T-helper 2 cell treated with Interferon-gamma antibody and Interleukin-4, amounts not matched to agents 5 μg/mL and 100 μg/mL, for 36 hours (primary cell): ENCODE results near the gene DIP2C.
"Not testable (repeated sequence)": the region's sequence is repeated elsewhere in the genome, so short reads cannot be mapped to it uniquely, and the experiment has no call there.

Experiments
- DNase-seq: peaks from one replicate; pipeline ENCODE4 v3.0.0; 2021; ENCODE audit warnings: low spot score
- H3K27ac Mint-ChIP-seq: one replicate; pipeline ENCODE4 v1.8.0; 2021; ENCODE audit warnings: mild to moderate bottlenecking, mixed read lengths
- H3K27me3 Mint-ChIP-seq: one replicate; pipeline ENCODE4 v1.8.0; 2021; ENCODE audit warnings: low read depth, mixed read lengths
- H3K36me3 Mint-ChIP-seq: one replicate; pipeline ENCODE4 v1.8.0; 2021; ENCODE audit warnings: low read depth, mixed read lengths
- H3K4me1 Mint-ChIP-seq: one replicate; pipeline ENCODE4 v1.8.0; 2021; ENCODE audit warnings: low read depth, mixed read lengths
- H3K4me3 Mint-ChIP-seq: one replicate; pipeline ENCODE4 v1.8.0; 2022; ENCODE audit warnings: mild to moderate bottlenecking, moderate library complexity, mixed read lengths
- H3K9me3 Mint-ChIP-seq: one replicate; pipeline ENCODE4 v1.8.0; 2021; ENCODE audit warnings: mixed read lengths

Gene DIP2C

GRCh38 chr10:712575-712974, 23.1 kb upstream of the DIP2C start:
- Mint-ChIP-seq H3K4me1 (no peaks in the 10 kb centered on the region), H3K27ac (no peak overlapping the region), H3K9me3 (no peaks in the 10 kb centered on the region), H3K27me3 (peaks cover 13% of the 10 kb centered on the region), H3K36me3 (no peaks in the 10 kb centered on the region), H3K4me3 (no peak overlapping the region)
- no peak for DNase-seq

DNA sequence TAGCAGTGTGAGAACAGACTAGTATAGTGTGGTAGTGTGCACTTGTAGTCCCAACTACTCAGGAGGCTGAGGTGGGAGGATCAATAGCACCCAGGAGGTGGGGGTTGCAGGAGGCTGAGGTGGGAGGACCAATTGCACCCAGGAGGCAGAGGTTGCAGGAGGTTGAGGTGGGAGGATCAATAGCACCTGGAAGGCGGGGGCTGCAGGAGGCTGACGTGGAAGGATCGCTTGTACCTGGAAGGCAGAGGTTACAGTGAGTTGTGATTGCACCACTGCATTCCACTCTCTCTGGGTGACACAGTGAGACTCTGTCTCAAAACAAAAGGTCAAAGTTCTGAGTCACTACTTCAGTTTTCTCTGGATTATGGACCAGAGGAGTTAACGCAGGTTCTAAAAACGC, 22.6 kb upstream of the DIP2C start:
- no peaks in the 10 kb centered on the region for H3K4me1 Mint-ChIP-seq
- DNase-seq: no peak
- no peak overlapping the region for H3K4me3 Mint-ChIP-seq
- H3K27me3 Mint-ChIP-seq: peaks cover 14% of the 10 kb centered on the region
- H3K36me3 Mint-ChIP-seq: no peaks in the 10 kb centered on the region
- no peak overlapping the region for H3K27ac Mint-ChIP-seq
- H3K9me3 Mint-ChIP-seq: no peaks in the 10 kb centered on the region

DNA sequence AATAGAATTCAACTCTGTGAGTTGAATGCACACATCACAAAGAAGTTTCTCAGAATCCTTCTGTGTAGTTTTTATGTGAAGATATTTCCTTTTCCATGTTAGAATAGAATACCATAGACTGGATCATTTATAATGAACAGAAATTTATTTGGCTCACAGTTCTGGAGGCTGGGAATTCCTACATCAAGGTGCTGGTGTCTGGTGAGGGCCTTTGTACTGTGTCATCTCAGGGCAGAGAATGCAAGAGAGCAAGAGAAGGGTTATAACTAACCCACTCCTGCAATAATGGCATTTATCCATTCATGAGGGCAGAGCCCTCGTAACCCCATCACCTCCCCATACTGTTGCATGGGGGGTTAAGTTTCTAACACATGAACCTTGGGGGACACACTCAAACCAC, 18.4 kb upstream of the DIP2C start:
- Mint-ChIP-seq H3K4me1 (no peaks in the 10 kb centered on the region), H3K27ac (no peak overlapping the region)

GRCh38 chr10:707456-707855, 18.0 kb upstream of the DIP2C start:
- Mint-ChIP-seq H3K27ac (no peak overlapping the region), H3K27me3 (peaks cover 14% of the 10 kb centered on the region), H3K36me3 (no peaks in the 10 kb centered on the region), H3K4me1 (no peaks in the 10 kb centered on the region), H3K9me3 (no peaks in the 10 kb centered on the region), H3K4me3 (no peak overlapping the region)
- no peak for DNase-seq

More for the DNA sequence above, 18.4 kb upstream of the DIP2C start:
- Mint-ChIP-seq H3K4me3 (no peak overlapping the region), H3K27me3 (peaks cover 14% of the 10 kb centered on the region), H3K36me3 (no peaks in the 10 kb centered on the region), H3K9me3 (no peaks in the 10 kb centered on the region)
- no peak for DNase-seq

DNA sequence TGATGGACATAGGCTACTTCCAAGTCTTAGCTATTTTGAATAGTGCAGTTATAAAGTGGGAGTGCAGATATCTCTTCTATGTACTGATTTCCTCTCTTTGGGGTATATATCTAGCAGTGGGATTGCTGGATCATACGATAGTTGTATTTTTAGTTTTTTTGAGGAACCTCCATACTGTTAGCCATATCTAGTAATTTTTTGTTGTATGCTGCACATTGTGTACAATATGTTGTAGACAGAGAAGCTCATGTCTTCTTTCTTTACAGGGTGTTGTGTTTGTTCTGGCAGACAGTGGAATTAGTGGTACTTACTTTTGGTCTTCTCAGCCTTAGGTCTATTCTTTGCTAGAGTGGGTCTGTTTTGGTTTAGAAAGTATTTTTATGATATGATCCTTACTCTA, 13.7 kb upstream of the DIP2C start:
- Mint-ChIP-seq H3K27ac (no peak overlapping the region), H3K36me3 (no peaks in the 10 kb centered on the region), H3K4me1 (no peaks in the 10 kb centered on the region), H3K9me3 (no peaks in the 10 kb centered on the region), H3K27me3 (peaks cover 5% of the 10 kb centered on the region), H3K4me3 (no peak overlapping the region)
- DNase-seq: no peak

DNA sequence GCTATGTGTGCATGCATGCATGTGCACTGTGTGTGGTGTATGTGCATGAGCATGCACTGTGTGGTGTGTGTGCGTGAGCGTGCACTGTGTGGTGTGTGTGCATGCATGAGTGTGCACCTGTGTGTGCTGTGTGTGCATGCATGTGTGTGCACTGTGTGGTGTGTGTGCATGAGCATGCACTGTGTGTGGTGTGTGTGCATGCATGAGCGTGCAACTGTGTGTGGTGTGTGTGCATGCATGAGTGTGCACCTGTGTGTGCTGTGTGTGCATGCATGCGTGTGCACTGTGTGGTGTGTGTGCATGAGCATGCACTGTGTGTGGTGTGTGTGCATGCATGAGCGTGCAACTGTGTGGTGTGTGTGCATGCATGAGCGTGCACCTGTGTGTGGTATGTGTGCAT, 10.7 kb upstream of the DIP2C start:
- not testable (repeated sequence) for DNase-seq, H3K4me1 Mint-ChIP-seq, H3K9me3 Mint-ChIP-seq, H3K27me3 Mint-ChIP-seq, H3K27ac Mint-ChIP-seq, H3K4me3 Mint-ChIP-seq, H3K36me3 Mint-ChIP-seq

- no peak for DNase-seq
- Mint-ChIP-seq H3K27ac (no peak overlapping the region), H3K9me3 (no peaks in the 10 kb centered on the region), H3K4me3 (no peak overlapping the region), H3K36me3 (no peaks in the 10 kb centered on the region), H3K27me3 (peaks cover 8% of the 10 kb centered on the region), H3K4me1 (peaks cover 2% of the 10 kb centered on the region)
Observed at GRCh38 chr10:697097-697875, 7.8 kb upstream of the DIP2C start.

DNA sequence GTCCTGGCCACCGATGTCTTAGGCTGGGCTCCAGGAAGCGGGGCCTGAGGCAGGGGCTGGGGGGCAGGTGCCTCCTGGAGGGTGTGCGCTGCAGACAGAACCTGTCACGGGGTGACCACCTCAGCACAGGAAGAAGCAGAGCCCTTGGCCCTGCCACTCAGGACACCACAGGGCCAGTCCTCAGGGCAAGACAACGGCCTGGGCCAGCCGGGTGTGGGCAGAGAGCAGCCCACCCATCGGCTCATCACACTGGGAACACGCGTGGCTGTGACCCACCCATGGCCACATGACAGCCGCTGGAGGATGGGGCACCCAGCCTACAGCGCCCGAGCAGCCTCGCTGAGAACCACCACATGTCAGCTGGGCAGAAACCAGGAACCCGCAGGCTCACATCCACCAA, 5.9 kb upstream of the DIP2C start:
- no peaks in the 10 kb centered on the region for H3K9me3 Mint-ChIP-seq
- peaks cover 17% of the 10 kb centered on the region for H3K27me3 Mint-ChIP-seq

DNA sequence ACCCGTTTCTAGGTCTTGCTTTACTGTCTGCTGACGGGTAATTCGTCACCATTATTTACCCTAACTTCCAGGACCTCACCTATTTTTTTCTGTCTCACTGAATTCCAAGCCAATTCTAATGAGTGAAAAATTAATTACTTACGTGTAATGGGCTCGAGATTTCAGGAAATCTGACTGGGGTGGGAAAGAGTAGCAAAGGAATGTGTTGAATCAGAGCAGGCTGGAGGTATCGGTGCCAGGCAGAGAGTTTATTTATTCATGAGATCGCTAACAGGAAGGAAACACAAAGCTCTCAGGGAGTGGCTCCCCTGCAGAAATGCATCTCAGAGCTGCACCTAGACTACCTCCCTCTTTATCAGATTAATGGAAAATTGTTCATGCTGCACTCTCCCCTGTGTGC, 4.0 kb upstream of the DIP2C start:
- DNase-seq: no peak
- Mint-ChIP-seq H3K4me3 (no peak overlapping the region), H3K27ac (no peak overlapping the region), H3K27me3 (peaks cover 23% of the 10 kb centered on the region), H3K36me3 (no peaks in the 10 kb centered on the region), H3K9me3 (no peaks in the 10 kb centered on the region), H3K4me1 (peaks cover 3% of the 10 kb centered on the region)

More for the DNA sequence above, 5.9 kb upstream of the DIP2C start:
- peaks cover 3% of the 10 kb centered on the region for H3K4me1 Mint-ChIP-seq
- no peak overlapping the region for H3K4me3 Mint-ChIP-seq
- DNase-seq: no peak
- no peak overlapping the region for H3K27ac Mint-ChIP-seq
- H3K36me3 Mint-ChIP-seq: no peaks in the 10 kb centered on the region

DNA sequence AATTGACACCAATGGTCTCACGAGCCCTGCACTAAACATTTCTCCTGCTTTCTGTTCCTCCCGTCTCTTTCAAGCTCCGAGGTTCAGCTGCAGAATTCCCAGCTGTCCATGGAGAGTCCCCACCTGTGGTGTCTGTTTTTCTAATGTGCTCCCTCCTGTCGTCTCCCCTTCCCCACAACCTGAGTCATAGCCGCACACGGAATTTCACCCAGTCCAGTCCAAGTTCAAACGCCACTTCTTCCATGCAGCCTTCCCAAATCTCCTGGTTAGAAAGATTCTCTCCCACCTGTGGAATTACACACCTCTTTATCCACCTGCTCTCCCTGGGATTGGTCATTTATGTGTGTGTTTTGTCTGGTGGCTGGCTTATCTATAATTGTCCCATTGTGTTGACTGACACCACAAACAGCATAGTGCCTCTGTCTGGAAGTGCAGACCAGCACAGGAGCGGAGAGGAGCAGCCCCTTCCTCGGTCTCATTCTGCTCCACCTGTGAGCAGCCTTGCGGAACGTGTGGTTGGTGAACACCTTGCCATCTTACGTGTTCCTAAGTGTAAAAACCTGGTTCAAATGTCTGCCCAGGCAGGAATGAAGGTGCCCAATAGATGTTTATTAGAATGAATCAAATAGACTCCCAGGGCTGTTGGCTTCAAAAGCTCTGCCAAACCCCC, 3.3 kb upstream of the DIP2C start:
- peaks cover 3% of the 10 kb centered on the region for H3K4me1 Mint-ChIP-seq
- no peak for DNase-seq
- H3K27me3 Mint-ChIP-seq: peaks cover 30% of the 10 kb centered on the region
- H3K9me3 Mint-ChIP-seq: no peaks in the 10 kb centered on the region
- no peaks in the 10 kb centered on the region for H3K36me3 Mint-ChIP-seq
- no peak overlapping the region for H3K4me3 Mint-ChIP-seq
- H3K27ac Mint-ChIP-seq: no peak overlapping the region

DNA sequence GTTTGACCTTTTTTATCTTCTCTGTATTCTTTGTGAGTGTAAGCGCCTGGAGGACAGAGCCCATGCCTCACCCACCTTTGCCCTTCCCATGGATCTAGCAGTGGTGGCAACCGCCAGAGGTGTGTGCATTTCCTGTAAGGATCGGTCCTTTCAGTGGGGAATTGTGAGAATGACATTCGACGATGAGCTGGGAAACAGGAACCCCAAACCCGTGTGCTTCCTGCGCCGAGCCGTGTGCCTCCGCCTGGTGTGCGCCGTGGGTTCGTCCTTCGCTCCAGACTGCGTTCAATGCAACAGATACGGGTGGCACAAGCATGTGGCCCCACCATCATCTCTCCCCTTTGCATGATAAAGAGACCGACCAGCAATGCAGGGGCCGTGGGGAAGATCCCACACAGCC, 1.7 kb upstream of the DIP2C start:
- peaks cover 3% of the 10 kb centered on the region for H3K4me1 Mint-ChIP-seq
- H3K9me3 Mint-ChIP-seq: no peaks in the 10 kb centered on the region
- H3K4me3 Mint-ChIP-seq: peak overlapping the region; percentile 17
- DNase-seq: no peak
- no peaks in the 10 kb centered on the region for H3K36me3 Mint-ChIP-seq
- peaks cover 40% of the 10 kb centered on the region for H3K27me3 Mint-ChIP-seq
- H3K27ac Mint-ChIP-seq: no peak overlapping the region

- Mint-ChIP-seq H3K4me1 (peaks cover 3% of the 10 kb centered on the region), H3K36me3 (no peaks in the 10 kb centered on the region), H3K27me3 (peaks cover 40% of the 10 kb centered on the region), H3K27ac (no peak overlapping the region), H3K4me3 (peak overlapping the region; percentile 58), H3K9me3 (no peaks in the 10 kb centered on the region)
- no peak for DNase-seq
Observed at GRCh38 chr10:690372-691161, 1.1 kb upstream of the DIP2C start.

DNA sequence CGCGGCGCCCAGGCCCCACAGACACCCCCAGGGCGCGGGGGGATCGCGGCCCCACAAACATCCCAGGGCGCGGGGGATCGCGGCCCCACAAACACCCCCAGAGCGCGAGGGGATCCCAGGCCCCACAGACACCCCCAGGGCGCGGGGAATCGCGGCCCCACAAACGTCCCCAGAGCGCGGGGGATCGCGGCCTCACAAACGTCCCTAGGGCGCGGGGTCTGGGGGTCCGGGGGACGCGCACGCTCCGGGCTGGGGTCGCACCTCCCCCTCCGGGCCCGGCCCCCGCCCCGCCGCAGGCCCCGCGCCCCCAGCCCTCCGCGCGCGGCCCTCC, 382 bp downstream of the DIP2C start:
- H3K4me3 Mint-ChIP-seq: no peak overlapping the region
- peaks cover 40% of the 10 kb centered on the region for H3K27me3 Mint-ChIP-seq
- DNase-seq: no peak
- H3K4me1 Mint-ChIP-seq: peaks cover 3% of the 10 kb centered on the region
- no peaks in the 10 kb centered on the region for H3K36me3 Mint-ChIP-seq
- H3K9me3 Mint-ChIP-seq: no peaks in the 10 kb centered on the region
- no peak overlapping the region for H3K27ac Mint-ChIP-seq
